ENCODE results near the gene SMAD6.

Gene SMAD6

GRCh38 chr15:66655511-66655910 is 46.5 kb upstream of the SMAD6 start:
- H3K79me2 ChIP-seq (ENCODE audit: low read length), result no peaks in the 10 kb centered on the region
- H3K27me3 ChIP-seq (replicated peaks; ENCODE audit: insufficient read depth, low read length), result no peaks in the 10 kb centered on the region
- no peaks in the 10 kb centered on the region for H3K9me2 ChIP-seq (replicated peaks; ENCODE audit: insufficient read depth, low read length)
- no peaks in the 10 kb centered on the region for H3F3A ChIP-seq (ENCODE audit: insufficient read depth, low read length)
- no peak overlapping the region for H3K27ac ChIP-seq (ENCODE audit: low read length)
- no peak overlapping the region for H3K4me2 ChIP-seq (ENCODE audit: low read depth, low read length)
- DNase-seq, result no peak
- no peaks in the 10 kb centered on the region for H3K9me3 ChIP-seq (replicated peaks; ENCODE audit: insufficient read depth, low read length)
- no peak overlapping the region for H2AFZ ChIP-seq (ENCODE audit: low read length)
- no peak overlapping the region for H3K9ac ChIP-seq (ENCODE audit: low read length)
- H4K20me1 ChIP-seq (ENCODE audit: insufficient read depth, low read length), result no peaks in the 10 kb centered on the region
- TF ChIP-seq CTCF (IDR thresholded peaks at IDR 0.05; ENCODE audit: low read length), result no peak
- no peak for TF ChIP-seq EZH2phosphoT487 (IDR thresholded peaks at IDR 0.05; ENCODE audit: low read length)
- no peak for TF ChIP-seq EZH2 (optimal IDR thresholded peaks at IDR 0.05; ENCODE audit: low read depth, low read length)
- no peak overlapping the region for H3K4me3 ChIP-seq (ENCODE audit: low read length)
- H3K4me1 ChIP-seq (ENCODE audit: low read length), result peaks cover 7% of the 10 kb centered on the region
- no peaks in the 10 kb centered on the region for H3K36me3 ChIP-seq (replicated peaks; ENCODE audit: insufficient read depth, low read length)

GRCh38 chr15:66655997-66656396 is 46.0 kb upstream of the SMAD6 start:
- no peak overlapping the region for H3K27ac ChIP-seq (ENCODE audit: low read length)
- no peak for TF ChIP-seq EZH2 (optimal IDR thresholded peaks at IDR 0.05; ENCODE audit: low read depth, low read length)
- TF ChIP-seq EZH2phosphoT487 (IDR thresholded peaks at IDR 0.05; ENCODE audit: low read length), result no peak
- no peak for TF ChIP-seq CTCF (IDR thresholded peaks at IDR 0.05; ENCODE audit: low read length)

GRCh38 chr15:66657185-66658020 is 44.6 kb upstream of the SMAD6 start:
- H3K9ac ChIP-seq (ENCODE audit: low read length), result no peak overlapping the region
- H3K4me1 ChIP-seq (ENCODE audit: low read length), result peaks cover 7% of the 10 kb centered on the region
- H4K20me1 ChIP-seq (ENCODE audit: insufficient read depth, low read length), result no peaks in the 10 kb centered on the region
- H3K4me3 ChIP-seq (ENCODE audit: low read length), result no peak overlapping the region
- no peaks in the 10 kb centered on the region for H3K79me2 ChIP-seq (ENCODE audit: low read length)
- no peaks in the 10 kb centered on the region for H3K27me3 ChIP-seq (replicated peaks; ENCODE audit: insufficient read depth, low read length)
- H3K9me2 ChIP-seq (replicated peaks; ENCODE audit: insufficient read depth, low read length), result no peaks in the 10 kb centered on the region
- no peak overlapping the region for H2AFZ ChIP-seq (ENCODE audit: low read length)
- H3F3A ChIP-seq (ENCODE audit: insufficient read depth, low read length), result no peaks in the 10 kb centered on the region
- no peak for DNase-seq
- H3K4me2 ChIP-seq (ENCODE audit: low read depth, low read length), result no peak overlapping the region
- TF ChIP-seq EZH2 (optimal IDR thresholded peaks at IDR 0.05; ENCODE audit: low read depth, low read length), result no peak
- TF ChIP-seq CTCF (IDR thresholded peaks at IDR 0.05; ENCODE audit: low read length), result no peak
- TF ChIP-seq EZH2phosphoT487 (IDR thresholded peaks at IDR 0.05; ENCODE audit: low read length), result no peak
- H3K27ac ChIP-seq (ENCODE audit: low read length), result no peak overlapping the region
- H3K9me3 ChIP-seq (replicated peaks; ENCODE audit: insufficient read depth, low read length), result no peaks in the 10 kb centered on the region
- H3K36me3 ChIP-seq (replicated peaks; ENCODE audit: insufficient read depth, low read length), result no peaks in the 10 kb centered on the region

More at GRCh38 chr15:66655997-66656396, 46.0 kb upstream of the SMAD6 start:
- no peak overlapping the region for H2AFZ ChIP-seq (ENCODE audit: low read length)
- no peaks in the 10 kb centered on the region for H4K20me1 ChIP-seq (ENCODE audit: insufficient read depth, low read length)
- peaks cover 7% of the 10 kb centered on the region for H3K4me1 ChIP-seq (ENCODE audit: low read length)
- H3K79me2 ChIP-seq (ENCODE audit: low read length), result no peaks in the 10 kb centered on the region
- H3K4me2 ChIP-seq (ENCODE audit: low read depth, low read length), result no peak overlapping the region
- no peaks in the 10 kb centered on the region for H3K36me3 ChIP-seq (replicated peaks; ENCODE audit: insufficient read depth, low read length)
- no peaks in the 10 kb centered on the region for H3K9me3 ChIP-seq (replicated peaks; ENCODE audit: insufficient read depth, low read length)
- H3F3A ChIP-seq (ENCODE audit: insufficient read depth, low read length), result no peaks in the 10 kb centered on the region
- H3K4me3 ChIP-seq (ENCODE audit: low read length), result no peak overlapping the region
- no peaks in the 10 kb centered on the region for H3K27me3 ChIP-seq (replicated peaks; ENCODE audit: insufficient read depth, low read length)
- H3K9me2 ChIP-seq (replicated peaks; ENCODE audit: insufficient read depth, low read length), result no peaks in the 10 kb centered on the region
- DNase-seq, result no peak
- no peak overlapping the region for H3K9ac ChIP-seq (ENCODE audit: low read length)

Measured in MM.1S (cell line).